Measurements from ENCODE around the gene PHF1. TPM values are rescaled to one million over a fixed set of nuclear protein-coding genes. Genes with fewer than 3 reads are reported as not detected.

The PHF1 gene
- total and polyA plus RNA-seq, 2 of the 13 experiments (the other 11 are each of a cell fraction or from before 2014, with no cell fraction given), result 25.4 to 61.9 TPM

GRCh38 chr6:33391278-33391921 lies 19.4 kb upstream of the PHF1 start, which contains the start of gene KIFC1 (continued):
- TF ChIP-seq ZSCAN21 (CRISPR knock-in tag; IDR thresholded peaks at IDR 0.05; ENCODE audit: borderline replicate concordance) (peak; percentile 74), NR2F6 (IDR thresholded peaks at IDR 0.05) (no peak), NR2F6 (CRISPR knock-in tag; IDR thresholded peaks at IDR 0.05) (peak; percentile 65), JUND (CRISPR knock-in tag; IDR thresholded peaks at IDR 0.05) (no peak; the same call in 1 of the 2 replicates), RAD51 (IDR thresholded peaks at IDR 0.05; ENCODE audit: borderline replicate concordance) (no peak), NFKBIZ (CRISPR knock-in tag; IDR thresholded peaks at IDR 0.05) (no peak; the same call in 1 of the 2 replicates), RNF2 (conservative IDR thresholded peaks at IDR 0.05; ENCODE audit: low read depth) (peak; percentile 89), SOX5 (CRISPR knock-in tag; IDR thresholded peaks at IDR 0.05; ENCODE audit: borderline replicate concordance) (peak; percentile 70), ZC3H4 (CRISPR knock-in tag; IDR thresholded peaks at IDR 0.05; ENCODE audit: borderline replicate concordance) (no peak), KLF16 (CRISPR knock-in tag; IDR thresholded peaks at IDR 0.05) (peak in 1 of 2 experiments; percentile 86; a peak in 2 of 4 replicates), TCF12 (IDR thresholded peaks at IDR 0.05) (no peak), TCF12 (CRISPR knock-in tag; IDR thresholded peaks at IDR 0.05) (0 out of 2 replicates have a peak, but pooled peaks have one; percentile 1), ZBTB39 (CRISPR knock-in tag; IDR thresholded peaks at IDR 0.05) (peak; percentile 88; the same call in 1 of the 2 replicates), FOXK2 (IDR thresholded peaks at IDR 0.05) (peak; percentile 84), ZNF570 (CRISPR knock-in tag; IDR thresholded peaks at IDR 0.05; ENCODE audit: borderline replicate concordance) (no peak), ZNF512B (CRISPR knock-in tag; IDR thresholded peaks at IDR 0.05; ENCODE audit: borderline replicate concordance) (0 out of 2 replicates have a peak, but pooled peaks have one; percentile 28), ZNF724P (CRISPR knock-in tag; IDR thresholded peaks at IDR 0.05; ENCODE audit: borderline replicate concordance) (peak; percentile 97; the same call in 1 of the 2 replicates), HOMEZ (CRISPR knock-in tag; IDR thresholded peaks at IDR 0.05; ENCODE audit: low read depth) (peak; percentile 76), CREB3 (CRISPR knock-in tag; IDR thresholded peaks at IDR 0.05) (peak; percentile 47; the same call in 1 of the 2 replicates), CHD4 (IDR thresholded peaks at IDR 0.05; ENCODE audit: borderline replicate concordance, low read length) (no peak), EZH2 (conservative IDR thresholded peaks at IDR 0.05; ENCODE audit: low read depth, low read length) (no peak), THRA (CRISPR knock-in tag; IDR thresholded peaks at IDR 0.05; ENCODE audit: borderline replicate concordance) (peak; percentile 43)
